Left kidney (tissue), 2 donors: Measurements from ENCODE around the gene EPHA1. TPM values are rescaled to one million over a fixed set of nuclear protein-coding genes. Genes with fewer than 3 reads are reported as not detected.

Source experiments
- DNase-seq: peaks from one replicate; pipeline ENCODE4 v3.0.0-alpha.2; 2013
- polyA plus RNA-seq: library from polyadenylated mRNA; unstranded; fragments of 120-200 nt; gene quantifications from one replicate; pipeline ENCODE4 v1.2.1, GENCODE V29; 2013; ENCODE audit not compliant: insufficient read length

Gene EPHA1
- polyA plus RNA-seq, 1 donor, result 20.2 TPM

GRCh38 chr7:143389316-143390103 is 19.1 kb downstream of the EPHA1 start:
- DNase-seq, result no peak

- no peak for DNase-seq
Observed at GRCh38 chr7:143388491-143389101, 20.1 kb downstream of the EPHA1 start.

GRCh38 chr7:143388051-143388450 is 20.6 kb downstream of the EPHA1 start:
- DNase-seq, result no peak

- no peak for DNase-seq
Observed at GRCh38 chr7:143387156-143387975, 21.3 kb downstream of the EPHA1 start.

GRCh38 chr7:143385891-143386781 is 22.5 kb downstream of the EPHA1 start:
- no peak for DNase-seq

GRCh38 chr7:143384661-143385631 is 23.7 kb downstream of the EPHA1 start:
- no peak for DNase-seq

GRCh38 chr7:143384148-143384547 is 24.5 kb downstream of the EPHA1 start:
- DNase-seq, result no peak

- no peak for DNase-seq
Observed at GRCh38 chr7:143383642-143383957, 25.1 kb downstream of the EPHA1 start.

- no peak for DNase-seq
Observed at GRCh38 chr7:143382791-143383641, 25.6 kb downstream of the EPHA1 start.

GRCh38 chr7:143382126-143382790 is 26.4 kb downstream of the EPHA1 start:
- no peak for DNase-seq

GRCh38 chr7:143381427-143382125 is 27.1 kb downstream of the EPHA1 start:
- peak; percentile 75 for DNase-seq

GRCh38 chr7:143380646-143381426 is 27.8 kb downstream of the EPHA1 start, which contains the start of gene ZYX:
Gene ZYX (plus strand): TSS chr7:143381345. CDS start chr7:143381572, 227 bp downstream.
- DNase-seq, result peak; percentile 88

- DNase-seq, result peak; percentile 93
Observed at GRCh38 chr7:143380260-143380645, 28.4 kb downstream of the EPHA1 start.

GRCh38 chr7:143379611-143380259 is 28.9 kb downstream of the EPHA1 start:
- DNase-seq, result no peak

GRCh38 chr7:143376396-143376795 is 32.3 kb downstream of the EPHA1 start:
- no peak for DNase-seq

GRCh38 chr7:143375298-143376034 is 33.2 kb downstream of the EPHA1 start:
- no peak for DNase-seq
